Brain pericyte (primary cell): ENCODE measurements around the gene SAP30.

ENCODE experiments used
- DNase-seq: peaks from one replicate; pipeline ENCODE4 v3.0.0-alpha.2; 2012; ENCODE audit warnings: low read depth, low spot score

Gene SAP30

GRCh38 chr4:173367285-173367684, 3.5 kb upstream of the SAP30 start:
- no peak for DNase-seq

GRCh38 chr4:173367946-173368345, 2.8 kb upstream of the SAP30 start:
- no peak for DNase-seq

GRCh38 chr4:173370130-173370476, 651 bp upstream of the SAP30 start:
- DNase-seq = no peak

GRCh38 chr4:173371292-173372192, 788 bp downstream of the SAP30 start:
- peak; percentile 33 for DNase-seq

- DNase-seq = no peak
Measured at GRCh38 chr4:173374588-173374987, 3.8 kb downstream of the SAP30 start.

GRCh38 chr4:173379929-173380328, 9.2 kb downstream of the SAP30 start:
- no peak for DNase-seq

GRCh38 chr4:173380987-173381386, 10.2 kb downstream of the SAP30 start:
- no peak for DNase-seq

GRCh38 chr4:173381610-173382009, 10.9 kb downstream of the SAP30 start:
- no peak for DNase-seq

- DNase-seq = no peak
Measured at GRCh38 chr4:173382349-173382748, 11.6 kb downstream of the SAP30 start.

- no peak for DNase-seq
Measured at GRCh38 chr4:173386751-173387150, 16.0 kb downstream of the SAP30 start.

- DNase-seq = no peak
Measured at GRCh38 chr4:173391701-173392100, 20.9 kb downstream of the SAP30 start.

GRCh38 chr4:173397604-173398003, 26.9 kb downstream of the SAP30 start:
- DNase-seq = no peak

GRCh38 chr4:173398220-173398619, 27.5 kb downstream of the SAP30 start:
- DNase-seq = no peak

- DNase-seq = no peak
Measured at GRCh38 chr4:173398779-173399415, 28.1 kb downstream of the SAP30 start, which contains the start of gene SCRG1. SCRG1 (minus strand) TSS chr4:173399116; CDS start chr4:173391414, 7,702 bp downstream.

- DNase-seq = no peak
Measured at GRCh38 chr4:173401063-173401462, 30.3 kb downstream of the SAP30 start.

- DNase-seq = no peak
Measured at GRCh38 chr4:173403051-173403450, 32.3 kb downstream of the SAP30 start.

- no peak for DNase-seq
Measured at GRCh38 chr4:173404296-173404865, 33.6 kb downstream of the SAP30 start.

- no peak for DNase-seq
Measured at GRCh38 chr4:173405840-173406606, 35.3 kb downstream of the SAP30 start.

- no peak for DNase-seq
Measured at GRCh38 chr4:173410079-173410478, 39.3 kb downstream of the SAP30 start.

- no peak for DNase-seq
Measured at GRCh38 chr4:173411106-173411693, 40.4 kb downstream of the SAP30 start.

- DNase-seq = no peak
Measured at GRCh38 chr4:173413036-173413435, 42.3 kb downstream of the SAP30 start.

- no peak for DNase-seq
Measured at GRCh38 chr4:173414456-173414855, 43.7 kb downstream of the SAP30 start.
